ENCODE measurements around the gene XYLT2.
"Not testable (repeated sequence)": the region's sequence is repeated elsewhere in the genome, so short reads cannot be mapped to it uniquely, and the experiment has no call there.

The XYLT2 gene

GRCh38 chr17:50331085-50331791 is 14.7 kb upstream of the XYLT2 start:
- H3K4ac ChIP-seq (ENCODE audit: low read depth in 1 of 2, low read length in 2 of 2) = no peak overlapping the region
- H3K23ac ChIP-seq (ENCODE audit: low read length in 2 of 2) = no peak overlapping the region
- no peaks in the 10 kb centered on the region for H3K9me3 ChIP-seq (ENCODE audit: control insufficient read depth, low read length)
- 72% methylated on average over 4 of the region's 4 CpGs for WGBS
- H3K4me1 ChIP-seq (ENCODE audit: control insufficient read depth, insufficient read depth, low read depth, low read length) = peaks cover 5% of the 10 kb centered on the region
- H3K18ac ChIP-seq (ENCODE audit: low read depth in 1 of 2, low read length in 2 of 2) = no peak overlapping the region
- H2AK5ac ChIP-seq (ENCODE audit: low read length, severe bottlenecking) = no peak overlapping the region
- no peak overlapping the region for H4K8ac ChIP-seq (ENCODE audit: low read length)
- no peak overlapping the region for H3K27ac ChIP-seq (ENCODE audit: low read length, poor library complexity, severe bottlenecking)
- DNase-seq = no peak
- no peak overlapping the region for H3K4me2 ChIP-seq (ENCODE audit: low read length, poor library complexity, severe bottlenecking)
- no peak overlapping the region for H2BK12ac ChIP-seq (ENCODE audit: low read length in 2 of 2)
- no peak overlapping the region for H2AFZ ChIP-seq (ENCODE audit: low read depth, low read length)
- H4K91ac ChIP-seq (ENCODE audit: low read length) = no peak overlapping the region
- H3K4me3 ChIP-seq (ENCODE audit: insufficient read depth in 1 of 2, low read depth in 1 of 2, low read length in 2 of 2) = peak overlapping the region in 1 of 2 experiments; percentile 28
- H2BK5ac ChIP-seq (ENCODE audit: low read depth, low read length, poor library complexity, severe bottlenecking) = no peak overlapping the region
- H3K36me3 ChIP-seq (ENCODE audit: control insufficient read depth in 1 of 2, insufficient read depth in 2 of 2, low read depth in 1 of 2, low read length in 2 of 2) = no peaks in the 10 kb centered on the region
- no peak overlapping the region for H2BK15ac ChIP-seq (ENCODE audit: low read depth, poor library complexity, severe bottlenecking)
- no peak overlapping the region for H2BK120ac ChIP-seq (ENCODE audit: low read depth, low read length)
- H3K9ac ChIP-seq (ENCODE audit: low read length) = peak overlapping the region; percentile 29
- no peak overlapping the region for H3K14ac ChIP-seq (ENCODE audit: low read length in 2 of 2)
- peaks cover 0 to 6% of the 10 kb centered on the region in 2 experiments for H3K27me3 ChIP-seq (ENCODE audit: control insufficient read depth in 1 of 2, insufficient read depth in 1 of 2, low read length in 2 of 2)
- H3K79me1 ChIP-seq (replicated peaks; ENCODE audit: low read length, poor library complexity, severe bottlenecking) = no peaks in the 10 kb centered on the region

GRCh38 chr17:50332196-50332595 is 13.7 kb upstream of the XYLT2 start:
- no peak overlapping the region for H4K8ac ChIP-seq (ENCODE audit: low read length)
- no peak overlapping the region for H3K23ac ChIP-seq (ENCODE audit: low read length in 2 of 2)
- no peak overlapping the region for H2AK5ac ChIP-seq (ENCODE audit: low read length, severe bottlenecking)
- H3K4me2 ChIP-seq (ENCODE audit: low read length, poor library complexity, severe bottlenecking) = no peak overlapping the region
- peaks cover 5% of the 10 kb centered on the region for H3K4me1 ChIP-seq (ENCODE audit: control insufficient read depth, insufficient read depth, low read depth, low read length)
- no peaks in the 10 kb centered on the region for H3K79me1 ChIP-seq (replicated peaks; ENCODE audit: low read length, poor library complexity, severe bottlenecking)
- 79% methylated on average over 6 of the region's 6 CpGs for WGBS
- no peaks in the 10 kb centered on the region for H3K9me3 ChIP-seq (ENCODE audit: control insufficient read depth, low read length)
- H4K91ac ChIP-seq (ENCODE audit: low read length) = no peak overlapping the region
- H3K4me3 ChIP-seq (ENCODE audit: insufficient read depth in 1 of 2, low read depth in 1 of 2, low read length in 2 of 2) = peak overlapping the region in 1 of 2 experiments; percentile 28
- H3K14ac ChIP-seq (ENCODE audit: low read length in 2 of 2) = no peak overlapping the region
- H2BK12ac ChIP-seq (ENCODE audit: low read length in 2 of 2) = no peak overlapping the region
- H3K36me3 ChIP-seq (ENCODE audit: control insufficient read depth in 1 of 2, insufficient read depth in 2 of 2, low read depth in 1 of 2, low read length in 2 of 2) = no peaks in the 10 kb centered on the region
- no peak for DNase-seq
- H3K9ac ChIP-seq (ENCODE audit: low read length) = peak overlapping the region; percentile 29
- H2AFZ ChIP-seq (ENCODE audit: low read depth, low read length) = no peak overlapping the region
- H2BK15ac ChIP-seq (ENCODE audit: low read depth, poor library complexity, severe bottlenecking) = no peak overlapping the region
- no peak overlapping the region for H3K27ac ChIP-seq (ENCODE audit: low read length, poor library complexity, severe bottlenecking)
- no peak overlapping the region for H2BK120ac ChIP-seq (ENCODE audit: low read depth, low read length)
- H3K18ac ChIP-seq (ENCODE audit: low read depth in 1 of 2, low read length in 2 of 2) = no peak overlapping the region
- peaks cover 0 to 6% of the 10 kb centered on the region in 2 experiments for H3K27me3 ChIP-seq (ENCODE audit: control insufficient read depth in 1 of 2, insufficient read depth in 1 of 2, low read length in 2 of 2)
- H2BK5ac ChIP-seq (ENCODE audit: low read depth, low read length, poor library complexity, severe bottlenecking) = no peak overlapping the region
- no peak overlapping the region for H3K4ac ChIP-seq (ENCODE audit: low read depth in 1 of 2, low read length in 2 of 2)

- not testable (repeated sequence) for H2BK12ac ChIP-seq (ENCODE audit: low read length in 2 of 2); H3K23ac ChIP-seq (ENCODE audit: low read length in 2 of 2); H3K9ac ChIP-seq (ENCODE audit: low read length); H3K4me1 ChIP-seq (ENCODE audit: control insufficient read depth, insufficient read depth, low read depth, low read length); H3K14ac ChIP-seq (ENCODE audit: low read length in 2 of 2); H4K91ac ChIP-seq (ENCODE audit: low read length); H2BK120ac ChIP-seq (ENCODE audit: low read depth, low read length); H2AFZ ChIP-seq (ENCODE audit: low read depth, low read length); H2BK5ac ChIP-seq (ENCODE audit: low read depth, low read length, poor library complexity, severe bottlenecking); H3K4ac ChIP-seq (ENCODE audit: low read depth in 1 of 2, low read length in 2 of 2); H2AK5ac ChIP-seq (ENCODE audit: low read length, severe bottlenecking); H3K4me3 ChIP-seq (ENCODE audit: insufficient read depth in 1 of 2, low read depth in 1 of 2, low read length in 2 of 2); H3K79me1 ChIP-seq (replicated peaks; ENCODE audit: low read length, poor library complexity, severe bottlenecking); H3K18ac ChIP-seq (ENCODE audit: low read depth in 1 of 2, low read length in 2 of 2); H3K36me3 ChIP-seq (ENCODE audit: control insufficient read depth in 1 of 2, insufficient read depth in 2 of 2, low read depth in 1 of 2, low read length in 2 of 2); H3K27me3 ChIP-seq (ENCODE audit: control insufficient read depth in 1 of 2, insufficient read depth in 1 of 2, low read length in 2 of 2); H3K27ac ChIP-seq (ENCODE audit: low read length, poor library complexity, severe bottlenecking); H3K9me3 ChIP-seq (ENCODE audit: control insufficient read depth, low read length)
- Histone ChIP-seq H4K8ac (ENCODE audit: low read length) (peak overlapping the region; percentile 86), H2BK15ac (ENCODE audit: low read depth, poor library complexity, severe bottlenecking) (peak overlapping the region; percentile 39), H3K4me2 (ENCODE audit: low read length, poor library complexity, severe bottlenecking) (peak overlapping the region; percentile 20)
- peak; percentile 20 for DNase-seq
- WGBS = 73% methylated on average over 13 of the region's 14 CpGs
Measured at GRCh38 chr17:50333291-50334057, 12.5 kb upstream of the XYLT2 start.

GRCh38 chr17:50337956-50338355 is 8.0 kb upstream of the XYLT2 start:
- Histone ChIP-seq H2BK15ac (ENCODE audit: low read depth, poor library complexity, severe bottlenecking) (no peak overlapping the region), H3K4ac (ENCODE audit: low read depth in 1 of 2, low read length in 2 of 2) (no peak overlapping the region), H2AK5ac (ENCODE audit: low read length, severe bottlenecking) (no peak overlapping the region)

More at GRCh38 chr17:50337956-50338355, 8.0 kb upstream of the XYLT2 start:
- no peaks in the 10 kb centered on the region for H3K36me3 ChIP-seq (ENCODE audit: control insufficient read depth in 1 of 2, insufficient read depth in 2 of 2, low read depth in 1 of 2, low read length in 2 of 2)
- H3K27me3 ChIP-seq (ENCODE audit: control insufficient read depth in 1 of 2, insufficient read depth in 1 of 2, low read length in 2 of 2) = no peaks in the 10 kb centered on the region
- DNase-seq = no peak
- no peak overlapping the region for H3K14ac ChIP-seq (ENCODE audit: low read length in 2 of 2)
- H3K9me3 ChIP-seq (ENCODE audit: control insufficient read depth, low read length) = peaks cover 9% of the 10 kb centered on the region
- H2AFZ ChIP-seq (ENCODE audit: low read depth, low read length) = no peak overlapping the region
- no peak overlapping the region for H2BK12ac ChIP-seq (ENCODE audit: low read length in 2 of 2)
- H3K9ac ChIP-seq (ENCODE audit: low read length) = no peak overlapping the region
- no peak overlapping the region for H3K18ac ChIP-seq (ENCODE audit: low read depth in 1 of 2, low read length in 2 of 2)
- H2BK5ac ChIP-seq (ENCODE audit: low read depth, low read length, poor library complexity, severe bottlenecking) = no peak overlapping the region
- H3K27ac ChIP-seq (ENCODE audit: low read length, poor library complexity, severe bottlenecking) = no peak overlapping the region
- H3K4me3 ChIP-seq (ENCODE audit: insufficient read depth in 1 of 2, low read depth in 1 of 2, low read length in 2 of 2) = no peak overlapping the region
- no peak overlapping the region for H3K4me2 ChIP-seq (ENCODE audit: low read length, poor library complexity, severe bottlenecking)
- 100% methylated on average over 1 of the region's 2 CpGs for WGBS
- H4K91ac ChIP-seq (ENCODE audit: low read length) = no peak overlapping the region
- no peak overlapping the region for H4K8ac ChIP-seq (ENCODE audit: low read length)
- H3K23ac ChIP-seq (ENCODE audit: low read length in 2 of 2) = no peak overlapping the region
- H2BK120ac ChIP-seq (ENCODE audit: low read depth, low read length) = no peak overlapping the region
- H3K79me1 ChIP-seq (replicated peaks; ENCODE audit: low read length, poor library complexity, severe bottlenecking) = no peaks in the 10 kb centered on the region
- H3K4me1 ChIP-seq (ENCODE audit: control insufficient read depth, insufficient read depth, low read depth, low read length) = peaks cover 3% of the 10 kb centered on the region

Data from mesenchymal stem cell (in vitro differentiated cells and primary cell).